ENCODE data around the gene CAPN9. TPM values are rescaled to one million over a fixed set of nuclear protein-coding genes. Genes with fewer than 3 reads are reported as not detected.

Gene CAPN9
- total and polyA plus RNA-seq, 9 of the 15 experiments (the other 6 are each of a cell fraction or from before 2014, with no cell fraction given): not detected

DNA sequence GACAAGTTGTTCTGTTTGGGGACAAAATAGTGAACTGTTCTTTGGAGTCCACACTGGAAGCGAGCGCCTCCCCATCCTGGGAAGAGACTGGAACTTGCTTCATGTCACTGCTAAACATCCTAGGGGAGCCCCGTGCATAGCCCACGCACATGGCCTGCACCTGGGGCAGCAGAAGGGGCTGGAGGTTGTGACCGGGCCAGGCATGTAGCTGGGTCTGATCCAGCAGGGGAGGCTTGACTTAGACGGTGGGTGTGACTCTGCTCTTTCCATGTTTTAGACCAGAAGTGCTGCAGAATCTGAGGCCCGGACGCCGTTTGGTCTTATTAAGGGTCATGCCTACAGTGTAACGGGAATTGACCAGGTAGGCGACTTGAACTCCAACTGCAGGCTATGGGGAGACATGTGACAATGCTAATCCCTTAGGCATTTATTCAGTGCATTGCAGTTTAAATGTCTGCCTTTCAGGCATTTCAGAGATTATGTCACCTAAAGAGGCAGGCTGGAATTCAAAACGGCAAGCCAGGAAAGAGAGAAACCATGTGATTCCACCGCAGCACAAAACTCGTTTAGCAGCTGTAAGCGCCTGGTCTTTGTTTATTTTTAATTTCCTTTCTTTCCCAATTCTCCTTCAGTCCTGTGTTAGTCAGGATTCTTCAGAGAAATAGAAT lies 21.8 kb downstream of the CAPN9 start:
- Histone ChIP-seq H3K9me1 (ENCODE audit: control insufficient read depth, insufficient read depth, low read length) (no peaks in the 10 kb centered on the region), H3K79me2 (ENCODE audit: control insufficient read depth, insufficient read depth, low read length) (no peaks in the 10 kb centered on the region), H3K27ac (ENCODE audit: extremely low read depth, low read depth, low read length) (no peak overlapping the region), H3K4me1 (replicated peaks in 1 of 2; ENCODE audit: control insufficient read depth in 2 of 2, insufficient read depth in 2 of 2, low read length in 2 of 2) (no peaks in the 10 kb centered on the region), H4K20me1 (replicated peaks; ENCODE audit: control insufficient read depth, insufficient read depth, low read length) (peaks cover 4% of the 10 kb centered on the region; the same call in 1 of the 2 replicates), H3K36me3 (ENCODE audit: control insufficient read depth, insufficient read depth, low read length) (no peaks in the 10 kb centered on the region), H2AFZ (ENCODE audit: low read depth, low read length) (no peak overlapping the region), H3K9me3 (replicated peaks; ENCODE audit: control insufficient read depth, insufficient read depth, low read depth, low read length) (no peaks in the 10 kb centered on the region), H3K4me3 (no peak overlapping the region), H3K27me3 (ENCODE audit: control insufficient read depth in 2 of 2, insufficient read depth in 2 of 2, low read length in 2 of 2) (peaks cover 17 to 44% of the 10 kb centered on the region in 2 experiments), H3K9ac (ENCODE audit: insufficient read depth in 1 of 2, low read depth in 2 of 2, low read length in 2 of 2) (no peak overlapping the region), H3K4me2 (ENCODE audit: insufficient read depth, low read length) (no peak overlapping the region)
- TF ChIP-seq NCOR1 (IDR thresholded peaks at IDR 0.05) (no peak), PURB (CRISPR knock-in tag; IDR thresholded peaks at IDR 0.05; ENCODE audit: low read depth) (no peak)
- ATAC-seq: no peak
- in situ Hi-C loops (cut with MboI) (no loop called here), intact Hi-C loops (cut with micrococcal nuclease) (no loop called here)
- ChIA-PET POLR2A (no interaction called here), CTCF (ENCODE audit: low intra/inter-chr PET ratio) (no interaction called here)
- no peak for DNase-seq (ENCODE audit: extremely low read depth in 1 of 4, low spot score in 3 of 4)
- no peak for FAIRE-seq
- WGBS (ENCODE audit: insufficient coverage, low coverage, missing lambda C conversion rate): 0% methylated on average over 15 of the region's 15 CpGs
- BruUV-seq (replicated peaks): no TSS peak

DNA sequence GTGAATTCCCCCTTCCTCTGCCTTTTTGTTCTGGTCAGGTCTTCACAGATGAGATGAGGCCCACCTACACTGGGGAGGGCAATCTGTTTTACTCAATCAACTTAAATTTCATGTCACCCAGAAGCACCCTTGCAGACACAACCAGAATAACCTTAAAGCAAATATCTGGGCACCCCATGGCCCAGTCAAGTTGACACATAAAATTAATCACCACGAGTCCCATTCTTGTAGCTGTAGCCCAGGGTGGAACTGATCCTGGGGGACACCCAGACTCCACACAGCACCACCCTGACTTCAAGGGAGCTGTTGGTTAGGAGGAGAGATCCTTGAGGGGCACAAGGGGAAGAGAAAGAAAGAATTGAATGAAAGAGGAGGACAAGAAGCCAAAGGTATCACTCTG lies 23.1 kb downstream of the CAPN9 start:
- ChIA-PET POLR2A (interaction anchor here (0.6 to 1.1 kb wide), 3 partner anchors 10 to 78 kb away, joined by 3 to 4 read pairs (median 3); no protein-coding TSS in a partner anchor), CTCF (ENCODE audit: low intra/inter-chr PET ratio) (no interaction called here)
- H3K4me2 ChIP-seq (ENCODE audit: insufficient read depth, low read length): no peak overlapping the region
- peaks cover 4% of the 10 kb centered on the region; the same call in 1 of the 2 replicates for H4K20me1 ChIP-seq (replicated peaks; ENCODE audit: control insufficient read depth, insufficient read depth, low read length)
- no peak overlapping the region for H3K9ac ChIP-seq (ENCODE audit: insufficient read depth in 1 of 2, low read depth in 2 of 2, low read length in 2 of 2)
- H3K4me1 ChIP-seq (replicated peaks in 1 of 2; ENCODE audit: control insufficient read depth in 2 of 2, insufficient read depth in 2 of 2, low read length in 2 of 2): no peaks in the 10 kb centered on the region
- no peaks in the 10 kb centered on the region for H3K9me3 ChIP-seq (replicated peaks; ENCODE audit: control insufficient read depth, insufficient read depth, low read depth, low read length)
- H3K36me3 ChIP-seq (ENCODE audit: control insufficient read depth, insufficient read depth, low read length): no peaks in the 10 kb centered on the region
- peaks cover 21 to 49% of the 10 kb centered on the region in 2 experiments for H3K27me3 ChIP-seq (ENCODE audit: control insufficient read depth in 2 of 2, insufficient read depth in 2 of 2, low read length in 2 of 2)
- no TSS peak for BruUV-seq (replicated peaks)
- no peaks in the 10 kb centered on the region for H3K9me1 ChIP-seq (ENCODE audit: control insufficient read depth, insufficient read depth, low read length)
- 0% methylated on average over 1 of the region's 1 CpG for WGBS (ENCODE audit: insufficient coverage, low coverage, missing lambda C conversion rate)
- intact Hi-C loops (cut with micrococcal nuclease): loop anchor here (5.0 to 10.0 kb wide), 2 partner anchors 73 to 426 kb away; no protein-coding TSS in a partner anchor
- no peak for FAIRE-seq
- H2AFZ ChIP-seq (ENCODE audit: low read depth, low read length): no peak overlapping the region
- no peaks in the 10 kb centered on the region for H3K79me2 ChIP-seq (ENCODE audit: control insufficient read depth, insufficient read depth, low read length)
- ATAC-seq: no peak
- no peak overlapping the region for H3K27ac ChIP-seq (ENCODE audit: extremely low read depth, low read depth, low read length)
- no peak overlapping the region for H3K4me3 ChIP-seq
- no peak for DNase-seq (ENCODE audit: extremely low read depth in 1 of 4, low spot score in 3 of 4)
- in situ Hi-C loops (cut with MboI): no loop called here
- TF ChIP-seq PRMT5 (CRISPR knock-in tag; IDR thresholded peaks at IDR 0.05) (no peak), ZBED1 (IDR thresholded peaks at IDR 0.05) (no peak), HDAC1 (IDR thresholded peaks at IDR 0.05) (no peak), CBX8 (IDR thresholded peaks at IDR 0.05; ENCODE audit: borderline replicate concordance, extremely low read depth, low read depth, low read length, poor library complexity, severe bottlenecking) (no peak), COPS2 (conservative IDR thresholded peaks at IDR 0.05) (no peak), ZNF311 (CRISPR knock-in tag; IDR thresholded peaks at IDR 0.05) (no peak), OTX1 (CRISPR knock-in tag; IDR thresholded peaks at IDR 0.05) (no peak)
- TF ChIP-seq, protein P1, sequence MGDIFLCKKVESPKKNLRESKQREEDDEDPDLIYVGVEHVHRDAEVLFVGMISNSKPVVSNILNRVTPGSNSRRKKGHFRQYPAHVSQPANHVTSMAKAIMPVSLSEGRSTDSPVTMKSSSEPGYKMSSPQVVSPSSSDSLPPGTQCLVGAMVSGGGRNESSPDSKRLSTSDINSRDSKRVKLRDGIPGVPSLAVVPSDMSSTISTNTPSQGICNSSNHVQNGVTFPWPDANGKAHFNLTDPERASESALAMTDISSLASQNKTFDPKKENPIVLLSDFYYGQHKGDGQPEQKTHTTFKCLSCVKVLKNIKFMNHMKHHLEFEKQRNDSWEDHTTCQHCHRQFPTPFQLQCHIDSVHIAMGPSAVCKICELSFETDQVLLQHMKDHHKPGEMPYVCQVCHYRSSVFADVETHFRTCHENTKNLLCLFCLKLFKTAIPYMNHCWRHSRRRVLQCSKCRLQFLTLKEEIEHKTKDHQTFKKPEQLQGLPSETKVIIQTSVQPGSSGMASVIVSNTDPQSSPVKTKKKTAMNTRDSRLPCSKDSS (IDR thresholded peaks at IDR 0.05; ENCODE audit: low read depth, partially characterized antibody): no peak
